Aorta (tissue), 5 donors: Measurements from ENCODE around the gene ANXA4. TPM values are rescaled to one million over a fixed set of nuclear protein-coding genes. Genes with fewer than 3 reads are reported as not detected.
"Not testable (repeated sequence)": the region's sequence is repeated elsewhere in the genome, so short reads cannot be mapped to it uniquely, and the experiment has no call there.

Source experiments
- ATAC-seq: fragments of 200-7000 bp; cut with Tn5 transposase; one replicate; pipeline ENCODE4 v1.9.1; 2022; ENCODE audit warnings: moderate library complexity; ENCODE audit not compliant: low FRiP score
- DNase-seq, 2 donors: peaks; one replicate each; pipeline ENCODE4 v3.0.0-alpha.2; 2020
- H3K27ac ChIP-seq, 2 donors: one replicate each; pipeline ENCODE4 v1.5.1; 2013; ENCODE audit warnings: low read length in 2 of 2, mild to moderate bottlenecking in 2 of 2, moderate library complexity in 2 of 2, control low read depth in 1 of 2, inconsistent platforms in 1 of 2, low read depth in 1 of 2
- H3K27me3 ChIP-seq, 2 donors: one replicate each; pipeline ENCODE4 v1.6.1; 2013; ENCODE audit warnings: control low read depth in 1 of 2, low read length in 1 of 2, mild to moderate bottlenecking in 1 of 2, moderate library complexity in 1 of 2; ENCODE audit not compliant: insufficient read depth in 2 of 2, control insufficient read depth in 1 of 2
- H3K36me3 ChIP-seq, 2 donors: one replicate each; pipeline ENCODE4 v1.6.1; 2013; ENCODE audit warnings: control low read depth in 1 of 2, low read length in 1 of 2, mild to moderate bottlenecking in 1 of 2; ENCODE audit not compliant: insufficient read depth in 2 of 2, control insufficient read depth in 1 of 2
- H3K4me1 ChIP-seq, 2 donors: one replicate each; pipeline ENCODE4 v1.6.1; 2013; ENCODE audit warnings: low read length in 2 of 2, control low read depth in 1 of 2, mild to moderate bottlenecking in 1 of 2, moderate library complexity in 1 of 2; ENCODE audit not compliant: insufficient read depth in 2 of 2, control insufficient read depth in 1 of 2
- H3K4me3 ChIP-seq, 2 donors: one replicate each; pipeline ENCODE4 v1.5.1; 2013; ENCODE audit warnings: low read length in 2 of 2, control low read depth in 1 of 2, mild to moderate bottlenecking in 1 of 2
- H3K9me3 ChIP-seq: one replicate; pipeline ENCODE4 v1.6.1; 2013; ENCODE audit warnings: mild to moderate bottlenecking, low read length; ENCODE audit not compliant: control insufficient read depth
- WGBS, 2 donors: extraction: QIAGEN DNeasy Blood & Tissue Kit; methylation state at CpG; one replicate each; pipeline ENCODE4 v1.1.7; 2013; 5-methylcytosine and 5-hydroxymethylcytosine counted together
- intact Hi-C, 2 donors: fragments of 100-400 bp; cut with DNase I; formaldehyde crosslinking; loops; one replicate each; pipeline versions ENCODE4 v1.14.2 to v1.15.0; 2022
- polyA plus RNA-seq, 2 donors: library from polyadenylated mRNA; stranded (reverse); fragments of 200-250 nt; gene quantifications; one replicate each; pipeline ENCODE4 v1.2.3, GENCODE V29; 2013
- total RNA-seq, 2 donors: library from RNA; stranded (reverse); fragmentation: NEBNext Ultra II Directional; extraction: Animal tissue kit (Norgen Biotek cat#: 25700); gene quantifications; one replicate each; pipeline ENCODE4 v1.2.1, GENCODE V29; 2021
- donor health status: healthy with polysubstance abuse.
- donor health status: Bipolar disorder and iron deficiency.
- donor health status: DM: no; HTN: no; CAD: no.
- donor health status: DM: no; HTN: no; CAD: no.
- donor health status: DM: yes; HTN: yes; CAD: no.

Gene ANXA4
- total and polyA plus RNA-seq, 4 donors = 73.0 to 120 (median 92.2) TPM

DNA sequence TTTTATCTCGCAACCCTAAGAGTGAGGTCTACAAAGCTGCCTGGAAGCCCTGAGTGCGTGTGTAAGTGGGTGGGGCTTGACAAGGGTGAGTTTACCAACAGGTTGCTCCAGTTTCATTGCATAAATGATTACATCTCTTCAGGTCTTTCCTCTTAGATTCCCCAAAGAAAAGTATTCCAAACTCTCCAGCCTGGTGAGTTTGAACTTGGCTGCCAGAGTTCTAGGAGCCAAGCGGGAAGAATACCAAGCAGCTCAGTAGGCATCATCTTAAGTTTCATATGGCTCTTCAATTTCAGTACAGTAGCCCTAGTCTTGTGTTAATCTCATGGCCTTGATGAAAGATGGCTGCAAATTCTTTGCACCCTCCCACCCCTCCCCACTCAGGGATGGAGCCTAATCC lies 3.8 kb upstream of the ANXA4 start:
- intact Hi-C loops = loop anchor here in 1 of 2 donors (10.0 kb wide), 1 partner anchor 327 kb away; no protein-coding TSS in a partner anchor
- not testable (repeated sequence) for H3K27ac ChIP-seq, H3K4me1 ChIP-seq, H3K36me3 ChIP-seq, H3K9me3 ChIP-seq, DNase-seq, H3K27me3 ChIP-seq, H3K4me3 ChIP-seq, ATAC-seq
- 89 to 90% methylated on average over 3 of the region's 3 CpGs for WGBS, 2 donors

DNA sequence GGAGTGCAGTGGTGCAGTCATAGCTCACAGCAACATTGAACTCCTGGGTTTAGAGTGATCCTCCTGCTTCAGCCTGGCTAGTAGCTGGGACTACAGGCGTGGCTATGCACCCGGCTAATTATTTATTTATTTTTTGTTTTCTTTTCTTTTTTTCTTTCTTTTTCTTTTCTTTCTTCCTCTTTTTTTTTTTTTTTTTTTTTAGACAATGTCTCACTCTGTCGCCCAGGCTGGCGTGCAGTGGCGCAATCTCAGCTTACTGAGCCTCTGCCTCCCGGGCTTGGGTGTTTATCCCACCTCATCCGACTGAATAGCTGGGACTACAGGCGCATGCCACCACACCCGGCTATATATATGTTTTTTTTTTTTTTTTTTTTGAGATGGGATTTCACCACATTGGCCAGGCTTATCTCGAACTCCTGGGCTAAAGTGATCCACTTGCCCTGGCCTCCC lies 1.4 kb upstream of the ANXA4 start:
- DNase-seq = peak in 1 of 2 donors; percentile 62
- intact Hi-C loops = loop anchor here in 1 of 2 donors (5.0 kb wide), 2 partner anchors 57 to 87 kb away; partner anchors contain the start of gene GMCL1
- Histone ChIP-seq H3K27me3 (no peaks in the 10 kb centered on the region), H3K36me3 (no peaks in the 10 kb centered on the region), H3K9me3 (no peaks in the 10 kb centered on the region), H3K4me1 (peaks cover 0 to 2% of the 10 kb centered on the region in 2 donors), H3K4me3 (peak overlapping the region; percentile 90 to 93), H3K27ac (no peak overlapping the region)
- ATAC-seq = peak; percentile 24
- 16 to 26% methylated on average over 10 of the region's 10 CpGs for WGBS, 2 donors

GRCh38 chr2:69741229-69741574 lies 732 bp upstream of the ANXA4 start:
- peaks cover 0 to 2% of the 10 kb centered on the region in 2 donors for H3K4me1 ChIP-seq
- ATAC-seq (peak; percentile 77), DNase-seq (peak; percentile 79 to 87)
- peak overlapping the region; percentile 90 to 93 for H3K4me3 ChIP-seq
- peak overlapping the region; percentile 31 to 94 for H3K27ac ChIP-seq
- H3K9me3 ChIP-seq = no peaks in the 10 kb centered on the region
- intact Hi-C loops = loop anchor here in 1 of 2 donors (5.0 kb wide), 2 partner anchors 56 to 86 kb away; partner anchors contain the start of gene GMCL1
- H3K36me3 ChIP-seq = no peaks in the 10 kb centered on the region
- H3K27me3 ChIP-seq = no peaks in the 10 kb centered on the region
- WGBS, 2 donors = 1 to 2% methylated on average over 13 of the region's 13 CpGs

- peak overlapping the region; percentile 90 to 93 for H3K4me3 ChIP-seq
- no peaks in the 10 kb centered on the region for H3K27me3 ChIP-seq
- H3K36me3 ChIP-seq = no peaks in the 10 kb centered on the region
- no peaks in the 10 kb centered on the region for H3K9me3 ChIP-seq
- intact Hi-C loops = loop anchor here in 1 of 2 donors (5.0 kb wide), 2 partner anchors 55 to 85 kb away; partner anchors contain the start of gene GMCL1
- ATAC-seq = no peak
- DNase-seq = peak; percentile 55 to 74
- H3K27ac ChIP-seq = peak overlapping the region; percentile 32 to 74
- 2% methylated on average over 22 of the region's 22 CpGs for WGBS, 2 donors
- H3K4me1 ChIP-seq = peaks cover 0 to 2% of the 10 kb centered on the region in 2 donors
Observed at GRCh38 chr2:69742322-69742952, 503 bp downstream of the ANXA4 start.

GRCh38 chr2:69743847-69744264 lies 1.9 kb downstream of the ANXA4 start:
- no peak for DNase-seq
- Histone ChIP-seq H3K36me3 (no peaks in the 10 kb centered on the region), H3K27ac (no peak overlapping the region), H3K27me3 (no peaks in the 10 kb centered on the region), H3K9me3 (no peaks in the 10 kb centered on the region), H3K4me3 (no peak overlapping the region), H3K4me1 (peaks cover 0 to 2% of the 10 kb centered on the region in 2 donors)
- WGBS, 2 donors = 65 to 70% methylated on average over 2 of the region's 2 CpGs
- intact Hi-C loops = loop anchor here in 1 of 2 donors (5.0 kb wide), 2 partner anchors 53 to 83 kb away; partner anchors contain the start of gene GMCL1
- ATAC-seq = no peak

DNA sequence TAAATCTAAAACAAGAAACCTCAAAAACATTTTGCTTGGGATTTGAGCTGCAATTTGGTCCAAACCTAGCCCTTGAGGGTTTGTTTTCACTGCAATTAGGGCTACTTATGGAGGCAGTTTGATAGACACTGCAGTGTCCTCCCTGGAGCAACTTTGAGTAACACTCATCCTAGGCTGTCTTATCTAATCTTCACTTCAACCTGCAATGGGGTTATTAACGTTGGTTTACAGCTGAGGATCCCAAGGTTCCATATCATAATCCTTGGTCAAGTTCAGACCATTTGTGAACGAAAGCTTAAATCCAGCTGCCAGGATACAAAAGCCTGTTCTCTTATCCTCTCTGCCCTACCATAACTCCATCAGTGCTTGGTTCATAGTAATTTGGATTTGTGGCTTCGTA lies 2.5 kb downstream of the ANXA4 start:
- Histone ChIP-seq H3K27ac (no peak overlapping the region), H3K36me3 (no peaks in the 10 kb centered on the region), H3K4me1 (peaks cover 0 to 2% of the 10 kb centered on the region in 2 donors), H3K4me3 (no peak overlapping the region), H3K27me3 (no peaks in the 10 kb centered on the region), H3K9me3 (no peaks in the 10 kb centered on the region)
- WGBS, 2 donors = 51 to 53% methylated on average over 3 of the region's 3 CpGs
- ATAC-seq (no peak), DNase-seq (no peak)
- intact Hi-C loops = loop anchor here in 1 of 2 donors (5.0 kb wide), 2 partner anchors 53 to 83 kb away; partner anchors contain the start of gene GMCL1

- intact Hi-C loops = no loop called here
- no peaks in the 10 kb centered on the region for H3K9me3 ChIP-seq
- 76 to 89% methylated on average over 2 of the region's 2 CpGs for WGBS, 2 donors
- H3K4me3 ChIP-seq = no peak overlapping the region
- no peaks in the 10 kb centered on the region for H3K36me3 ChIP-seq
- DNase-seq = no peak
- no peak overlapping the region for H3K27ac ChIP-seq
- no peak for ATAC-seq
- H3K27me3 ChIP-seq = no peaks in the 10 kb centered on the region
- H3K4me1 ChIP-seq = peaks cover 0 to 4% of the 10 kb centered on the region in 2 donors
Observed at GRCh38 chr2:69745035-69745434, 3.1 kb downstream of the ANXA4 start.

- DNase-seq (no peak), ATAC-seq (no peak)
- H3K9me3 ChIP-seq = no peaks in the 10 kb centered on the region
- no peaks in the 10 kb centered on the region for H3K36me3 ChIP-seq
- H3K27me3 ChIP-seq = no peaks in the 10 kb centered on the region
- H3K27ac ChIP-seq = no peak overlapping the region
- H3K4me3 ChIP-seq = no peak overlapping the region
- WGBS, 2 donors = 66 to 70% methylated on average over 6 of the region's 6 CpGs
- intact Hi-C loops = no loop called here
- H3K4me1 ChIP-seq = peaks cover 2 to 8% of the 10 kb centered on the region in 2 donors
Observed at GRCh38 chr2:69750246-69750645, 8.3 kb downstream of the ANXA4 start.
